Caco-2 (cell line): ENCODE data around the gene RNF166. TPM values are rescaled to one million over a fixed set of nuclear protein-coding genes. Genes with fewer than 3 reads are reported as not detected.

Experiments used
- BruUV-seq: library from RNA; stranded (reverse); fragments of 400-500 nt; replicated peaks from 2 replicates; lab custom pipeline; 2021; lab: Mats Ljungman, UMichigan
- CTCF ChIA-PET: fragments of 300-600 bp; sonication (Branson Sonifier 250); formaldehyde crosslinking; loops from one replicate; lab custom pipeline; 2022; ENCODE audit warnings: antibody characterized with exemption; lab: Charles Lee
- POLR2A ChIA-PET: fragments of 300-600 bp; sonication (Branson Sonifier 250); formaldehyde crosslinking; loops from one replicate; lab custom pipeline; 2022; ENCODE audit warnings: antibody characterized with exemption; lab: Charles Lee
- DNase-seq, 2 experiments: peaks; one replicate each; pipeline versions ENCODE4 v3.0.0 to v3.0.0-alpha.2; 2020 to 2022
- H3K27me3 ChIP-seq: replicated peaks from 2 replicates; pipeline ENCODE4 v1.6.0; 2011; ENCODE audit warnings: low read length; ENCODE audit not compliant: control insufficient read depth, insufficient read depth
- H3K36me3 ChIP-seq: 2 replicates; pipeline ENCODE4 v1.5.1; 2011; ENCODE audit warnings: low read length; ENCODE audit not compliant: control insufficient read depth, insufficient read depth
- H3K4me1 ChIP-seq: fragments of 250-450 bp; sonication (Bioruptor Pico); 2 replicates; pipeline ENCODE4 v1.5.1; 2020; ENCODE audit warnings: mild to moderate bottlenecking
- H3K4me3 ChIP-seq: 2 replicates; pipeline ENCODE4 v1.5.1; 2011; ENCODE audit warnings: low read depth, mild to moderate bottlenecking, control low read depth, low read length
- H3K9me3 ChIP-seq: fragments of 250-450 bp; sonication (Bioruptor Pico); 2 replicates; pipeline ENCODE4 v1.5.1; 2020; ENCODE audit warnings: mild to moderate bottlenecking, moderate library complexity
- H3K27ac Mint-ChIP-seq: one replicate; pipeline ENCODE4 v1.8.0; 2022; ENCODE audit warnings: mixed read lengths; ENCODE audit not compliant: unreplicated experiment
- H3K27me3 Mint-ChIP-seq: one replicate; pipeline ENCODE4 v1.8.0; 2022; ENCODE audit warnings: mixed read lengths; ENCODE audit not compliant: insufficient read depth, unreplicated experiment
- H3K36me3 Mint-ChIP-seq: one replicate; pipeline ENCODE4 v1.8.0; 2022; ENCODE audit warnings: mild to moderate bottlenecking, mixed read lengths; ENCODE audit not compliant: insufficient read depth, unreplicated experiment
- H3K4me1 Mint-ChIP-seq: one replicate; pipeline ENCODE4 v1.8.0; 2022; ENCODE audit warnings: low read depth, mixed read lengths; ENCODE audit not compliant: unreplicated experiment
- H3K4me3 Mint-ChIP-seq: one replicate; pipeline ENCODE4 v1.8.0; 2022; ENCODE audit warnings: mild to moderate bottlenecking, moderate library complexity, mixed read lengths; ENCODE audit not compliant: unreplicated experiment
- H3K9me3 Mint-ChIP-seq: one replicate; pipeline ENCODE4 v1.8.0; 2022; ENCODE audit warnings: mixed read lengths; ENCODE audit not compliant: unreplicated experiment
- intact Hi-C: fragments of 100-400 bp; cut with micrococcal nuclease; formaldehyde crosslinking; loops from one replicate; pipeline ENCODE4 v1.10.0; 2022; ENCODE audit not compliant: unreplicated experiment
- total RNA-seq: library from RNA; stranded (reverse); gene quantifications from 2 replicates; pipeline ENCODE4 v1.2.3, GENCODE V29; 2022
- TF ChIP-seq, protein P1 (sequence below), 2 experiments: fragments of 200-600 bp in 1 of 2; IDR thresholded peaks; 1 replicate in 1 of 2; 2 replicates in 1 of 2; pipeline versions ENCODE4 v1.5.1 to v1.8.0; 2011 to 2022; ENCODE audit warnings: antibody characterized with exemption in 1 of 2, control low read depth in 1 of 2, inconsistent platforms in 1 of 2, low read depth in 1 of 2, low read length in 1 of 2, mild to moderate bottlenecking in 1 of 2, moderate library complexity in 1 of 2; ENCODE audit not compliant: insufficient read depth in 1 of 2, severe bottlenecking in 1 of 2, unreplicated experiment in 1 of 2

Gene RNF166
- total RNA-seq, 1 experiment from 2014 or later = 37.3 TPM

GRCh38 chr16:88727871-88728270 lies 21.7 kb upstream of the RNF166 start:
- Histone ChIP-seq H3K36me3 (peaks cover 5% of the 10 kb centered on the region), H3K4me1 (no peaks in the 10 kb centered on the region), H3K27me3 (no peaks in the 10 kb centered on the region), H3K9me3 (no peaks in the 10 kb centered on the region), H3K4me3 (no peak overlapping the region)
- Mint-ChIP-seq H3K9me3 (no peaks in the 10 kb centered on the region), H3K4me1 (no peaks in the 10 kb centered on the region), H3K4me3 (no peak overlapping the region), H3K36me3 (peaks cover 74% of the 10 kb centered on the region), H3K27ac (peak overlapping the region; percentile 42), H3K27me3 (no peaks in the 10 kb centered on the region)
- DNase-seq = no peak
- POLR2A ChIA-PET = no interaction called here
- CTCF ChIA-PET = interaction anchor here (1.2 kb wide), 1 partner anchor 10 kb away, joined by 4 read pairs; no protein-coding TSS in a partner anchor
- TF ChIP-seq, protein P1, sequence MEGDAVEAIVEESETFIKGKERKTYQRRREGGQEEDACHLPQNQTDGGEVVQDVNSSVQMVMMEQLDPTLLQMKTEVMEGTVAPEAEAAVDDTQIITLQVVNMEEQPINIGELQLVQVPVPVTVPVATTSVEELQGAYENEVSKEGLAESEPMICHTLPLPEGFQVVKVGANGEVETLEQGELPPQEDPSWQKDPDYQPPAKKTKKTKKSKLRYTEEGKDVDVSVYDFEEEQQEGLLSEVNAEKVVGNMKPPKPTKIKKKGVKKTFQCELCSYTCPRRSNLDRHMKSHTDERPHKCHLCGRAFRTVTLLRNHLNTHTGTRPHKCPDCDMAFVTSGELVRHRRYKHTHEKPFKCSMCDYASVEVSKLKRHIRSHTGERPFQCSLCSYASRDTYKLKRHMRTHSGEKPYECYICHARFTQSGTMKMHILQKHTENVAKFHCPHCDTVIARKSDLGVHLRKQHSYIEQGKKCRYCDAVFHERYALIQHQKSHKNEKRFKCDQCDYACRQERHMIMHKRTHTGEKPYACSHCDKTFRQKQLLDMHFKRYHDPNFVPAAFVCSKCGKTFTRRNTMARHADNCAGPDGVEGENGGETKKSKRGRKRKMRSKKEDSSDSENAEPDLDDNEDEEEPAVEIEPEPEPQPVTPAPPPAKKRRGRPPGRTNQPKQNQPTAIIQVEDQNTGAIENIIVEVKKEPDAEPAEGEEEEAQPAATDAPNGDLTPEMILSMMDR (IDR thresholded peaks at IDR 0.05; ENCODE audit: insufficient read depth in 1 of 2, low read depth in 1 of 2, low read length in 1 of 2, severe bottlenecking in 1 of 2, unreplicated experiment in 1 of 2) = no peak
- no TSS peak for BruUV-seq
- intact Hi-C loops = no loop called here

GRCh38 chr16:88726981-88727380 lies 20.8 kb upstream of the RNF166 start:
- H3K4me3 Mint-ChIP-seq = no peak overlapping the region
- TF ChIP-seq, protein P1 (IDR thresholded peaks at IDR 0.05; ENCODE audit: insufficient read depth in 1 of 2, low read depth in 1 of 2, low read length in 1 of 2, severe bottlenecking in 1 of 2, unreplicated experiment in 1 of 2) = no peak
- ChIA-PET CTCF (interaction anchor here (1.2 kb wide), 1 partner anchor 10 kb away, joined by 4 read pairs; no protein-coding TSS in a partner anchor), POLR2A (no interaction called here)
- H3K4me1 Mint-ChIP-seq = no peaks in the 10 kb centered on the region
- no peak for DNase-seq
- no peaks in the 10 kb centered on the region for H3K9me3 Mint-ChIP-seq
- Histone ChIP-seq H3K27me3 (no peaks in the 10 kb centered on the region), H3K4me1 (no peaks in the 10 kb centered on the region), H3K9me3 (no peaks in the 10 kb centered on the region), H3K36me3 (peaks cover 5% of the 10 kb centered on the region), H3K4me3 (no peak overlapping the region)
- H3K27ac Mint-ChIP-seq = peak overlapping the region; percentile 42
- peaks cover 79% of the 10 kb centered on the region for H3K36me3 Mint-ChIP-seq
- intact Hi-C loops = no loop called here
- BruUV-seq = no TSS peak
- no peaks in the 10 kb centered on the region for H3K27me3 Mint-ChIP-seq

- intact Hi-C loops = no loop called here
- CTCF ChIA-PET = no interaction called here
- Mint-ChIP-seq H3K4me3 (no peak overlapping the region), H3K27ac (no peak overlapping the region), H3K36me3 (peaks cover 82% of the 10 kb centered on the region), H3K4me1 (no peaks in the 10 kb centered on the region), H3K9me3 (no peaks in the 10 kb centered on the region), H3K27me3 (no peaks in the 10 kb centered on the region)
- H3K27me3 ChIP-seq = no peaks in the 10 kb centered on the region
- TF ChIP-seq, protein P1 (IDR thresholded peaks at IDR 0.05; ENCODE audit: insufficient read depth in 1 of 2, low read depth in 1 of 2, low read length in 1 of 2, severe bottlenecking in 1 of 2, unreplicated experiment in 1 of 2) = no peak
- H3K4me3 ChIP-seq = no peak overlapping the region
- no peaks in the 10 kb centered on the region for H3K9me3 ChIP-seq
- POLR2A ChIA-PET = no interaction called here
- BruUV-seq = no TSS peak
- DNase-seq = no peak
- peaks cover 5% of the 10 kb centered on the region for H3K36me3 ChIP-seq
- no peaks in the 10 kb centered on the region for H3K4me1 ChIP-seq
Measured at GRCh38 chr16:88726408-88726749, 20.2 kb upstream of the RNF166 start.
